Left renal pelvis (tissue), 4 donors: Measurements from ENCODE around the gene TRIM26. TPM values are rescaled to one million over a fixed set of nuclear protein-coding genes. Genes with fewer than 3 reads are reported as not detected.
"Not testable (repeated sequence)": the region's sequence is repeated elsewhere in the genome, so short reads cannot be mapped to it uniquely, and the experiment has no call there.

Source experiments
- DNase-seq, 4 donors: peaks; one replicate each; pipeline ENCODE4 v3.0.0-alpha.2; 2013; ENCODE audit warnings: low read depth in 4 of 4, low spot score in 3 of 4
- polyA plus RNA-seq, 4 donors: library from polyadenylated mRNA; unstranded; fragments of 120-200 nt; gene quantifications; one replicate each; pipeline ENCODE4 v1.2.1, GENCODE V29; 2013; ENCODE audit not compliant: insufficient read length in 4 of 4

Gene TRIM26
- polyA plus RNA-seq, 4 donors = 28.8 to 39.3 (median 36.9) TPM

GRCh38 chr6:30155520-30156261 is 57.5 kb downstream of the TRIM26 start:
- DNase-seq = no peak

GRCh38 chr6:30154709-30155519 is 58.3 kb downstream of the TRIM26 start:
- no peak for DNase-seq

GRCh38 chr6:30154061-30154460 is 59.1 kb downstream of the TRIM26 start:
- no peak for DNase-seq

GRCh38 chr6:30152910-30153610 is 60.1 kb downstream of the TRIM26 start:
- DNase-seq = no peak

- DNase-seq = no peak
Measured at GRCh38 chr6:30152016-30152673, 61.1 kb downstream of the TRIM26 start.

- no peak for DNase-seq
Measured at GRCh38 chr6:30151580-30151979, 61.6 kb downstream of the TRIM26 start.

GRCh38 chr6:30150671-30151395 is 62.4 kb downstream of the TRIM26 start:
- DNase-seq = no peak

- no peak for DNase-seq
Measured at GRCh38 chr6:30149858-30150550, 63.2 kb downstream of the TRIM26 start.

- no peak for DNase-seq
Measured at GRCh38 chr6:30149234-30149633, 64.0 kb downstream of the TRIM26 start.

GRCh38 chr6:30147096-30147495 is 66.1 kb downstream of the TRIM26 start:
- DNase-seq = no peak

- DNase-seq = no peak
Measured at GRCh38 chr6:30145818-30146217, 67.4 kb downstream of the TRIM26 start.

- no peak for DNase-seq
Measured at GRCh38 chr6:30144811-30145210, 68.4 kb downstream of the TRIM26 start.

- DNase-seq = no peak
Measured at GRCh38 chr6:30143780-30144179, 69.4 kb downstream of the TRIM26 start.

GRCh38 chr6:30142665-30143064 is 70.5 kb downstream of the TRIM26 start:
- DNase-seq = no peak

GRCh38 chr6:30140240-30140639 is 73.0 kb downstream of the TRIM26 start:
- DNase-seq = not testable (repeated sequence)

GRCh38 chr6:30136570-30137286 is 76.5 kb downstream of the TRIM26 start:
- no peak for DNase-seq

- DNase-seq = no peak
Measured at GRCh38 chr6:30135757-30136156, 77.4 kb downstream of the TRIM26 start, which contains the start of gene TRIM40. Gene TRIM40, plus strand, starts transcription at chr6:30136140. Its CDS starts 897 bp downstream, at chr6:30137037.

- DNase-seq = no peak
Measured at GRCh38 chr6:30135147-30135546, 78.1 kb downstream of the TRIM26 start.
